ENCODE measurements around the gene SCRN1. TPM values are rescaled to one million over a fixed set of nuclear protein-coding genes. Genes with fewer than 3 reads are reported as not detected.

SCRN1 gene
- total and polyA plus RNA-seq, 2 experiments from 2014 or later, result 15.2 to 66.7 TPM

GRCh38 chr7:30005464-30005863, 15.9 kb upstream of the SCRN1 start:
- Histone ChIP-seq H3K4me1 (ENCODE audit: insufficient read depth) (peaks cover 10% of the 10 kb centered on the region), H3K4me2 (no peak overlapping the region), H2AFZ (no peak overlapping the region), H3K27me3 (ENCODE audit: insufficient read depth) (no peaks in the 10 kb centered on the region), H3K9me2 (ENCODE audit: insufficient read depth) (no peaks in the 10 kb centered on the region), H3K79me2 (replicated peaks; ENCODE audit: insufficient read depth) (no peaks in the 10 kb centered on the region), H3K27ac (ENCODE audit: low read depth) (no peak overlapping the region), H3F3A (replicated peaks; ENCODE audit: low read depth) (no peaks in the 10 kb centered on the region), H4K20me1 (replicated peaks; ENCODE audit: insufficient read depth) (no peaks in the 10 kb centered on the region), H3K4me3 (no peak overlapping the region), H3K36me3 (ENCODE audit: insufficient read depth) (no peaks in the 10 kb centered on the region)
- H3K36me3 Mint-ChIP-seq (ENCODE audit: low read depth), result no peaks in the 10 kb centered on the region
- no peaks in the 10 kb centered on the region for H3K27me3 Mint-ChIP-seq (ENCODE audit: insufficient read depth, low read depth, poor library complexity)
- H3K27ac Mint-ChIP-seq, result no peak overlapping the region
- ATAC-seq (peak; percentile 69), DNase-seq (ENCODE audit: low spot score) (no peak)
- TF ChIP-seq NANOG (IDR thresholded peaks at IDR 0.05; ENCODE audit: borderline replicate concordance) (no peak), EZH2 (IDR thresholded peaks at IDR 0.05; ENCODE audit: low read depth, unreplicated experiment) (no peak)
- no peaks in the 10 kb centered on the region for H3K9me3 Mint-ChIP-seq
- no peak overlapping the region for H3K4me3 Mint-ChIP-seq
- peaks cover 15% of the 10 kb centered on the region for H3K4me1 Mint-ChIP-seq

GRCh38 chr7:30003098-30003497, 13.5 kb upstream of the SCRN1 start:
- Histone ChIP-seq H3K79me2 (replicated peaks; ENCODE audit: insufficient read depth) (no peaks in the 10 kb centered on the region), H2AFZ (no peak overlapping the region), H3K9me2 (ENCODE audit: insufficient read depth) (no peaks in the 10 kb centered on the region), H3K27ac (ENCODE audit: low read depth) (no peak overlapping the region), H3K4me1 (ENCODE audit: insufficient read depth) (peaks cover 10% of the 10 kb centered on the region), H3K36me3 (ENCODE audit: insufficient read depth) (no peaks in the 10 kb centered on the region), H3K4me2 (no peak overlapping the region), H3K4me3 (no peak overlapping the region), H4K20me1 (replicated peaks; ENCODE audit: insufficient read depth) (no peaks in the 10 kb centered on the region), H3F3A (replicated peaks; ENCODE audit: low read depth) (no peaks in the 10 kb centered on the region), H3K27me3 (ENCODE audit: insufficient read depth) (no peaks in the 10 kb centered on the region)
- ATAC-seq, result peak; percentile 90
- H3K4me1 Mint-ChIP-seq, result peaks cover 19% of the 10 kb centered on the region
- no peaks in the 10 kb centered on the region for H3K27me3 Mint-ChIP-seq (ENCODE audit: insufficient read depth, low read depth, poor library complexity)
- H3K27ac Mint-ChIP-seq, result no peak overlapping the region
- DNase-seq (ENCODE audit: low spot score), result peak; percentile 71
- peaks cover 3% of the 10 kb centered on the region; the same call in 1 of the 3 replicates for H3K36me3 Mint-ChIP-seq (ENCODE audit: low read depth)
- H3K4me3 Mint-ChIP-seq, result no peak overlapping the region
- peaks cover 4% of the 10 kb centered on the region; the same call in 2 of the 3 replicates for H3K9me3 Mint-ChIP-seq
- TF ChIP-seq EZH2phosphoT487 (IDR thresholded peaks at IDR 0.05; ENCODE audit: unreplicated experiment) (no peak), CTCF (conservative IDR thresholded peaks at IDR 0.05; ENCODE audit: low read depth in 2 of 2) (no peak), POLR2AphosphoS5 (IDR thresholded peaks at IDR 0.05; ENCODE audit: low read depth) (no peak), JUNB (IDR thresholded peaks at IDR 0.05; ENCODE audit: unreplicated experiment) (no peak), ZNF331 (CRISPR knock-in tag; IDR thresholded peaks at IDR 0.05; ENCODE audit: low read depth) (no peak), ZNF462 (CRISPR knock-in tag; IDR thresholded peaks at IDR 0.05) (no peak), REST (IDR thresholded peaks at IDR 0.05; ENCODE audit: unreplicated experiment) (no peak), EZH2 (IDR thresholded peaks at IDR 0.05; ENCODE audit: low read depth, unreplicated experiment) (no peak), NANOG (IDR thresholded peaks at IDR 0.05; ENCODE audit: borderline replicate concordance) (no peak)

Measured in GM23338 (cell line).